ENCODE results near the gene DNAJC25. TPM values are rescaled to one million over a fixed set of nuclear protein-coding genes. Genes with fewer than 3 reads are reported as not detected.
A peak's percentile ranks its signal among the peaks of the same experiment; 100 is the strongest.
"Not testable (repeated sequence)": the region's sequence is repeated elsewhere in the genome, so short reads cannot be mapped to it uniquely, and the experiment has no call there.

The DNAJC25 gene
- polyA plus RNA-seq (ENCODE audit: insufficient read length in 4 of 4): 10 to 100 TPM; 13.7 to 17.6 (median 15.0) TPM

GRCh38 chr9:111631214-111631971 lies at the start of gene DNAJC25:
Gene DNAJC25, plus strand, starts transcription at chr9:111631334. Its CDS starts 74 bp downstream, at chr9:111631408.
- peak in 3 of 4 donors; percentile 90 to 96 (median 92) for DNase-seq (ENCODE audit: low read depth in 4 of 4, low spot score in 2 of 4)

- DNase-seq (ENCODE audit: low read depth in 4 of 4, low spot score in 2 of 4): no peak
Measured at GRCh38 chr9:111582888-111583287, 48.2 kb upstream of the DNAJC25 start.

GRCh38 chr9:111586378-111586777 lies 44.8 kb upstream of the DNAJC25 start:
- DNase-seq (ENCODE audit: low read depth in 4 of 4, low spot score in 2 of 4): no peak

- DNase-seq (ENCODE audit: low read depth in 4 of 4, low spot score in 2 of 4): no peak
Measured at GRCh38 chr9:111588846-111589245, 42.3 kb upstream of the DNAJC25 start.

GRCh38 chr9:111597852-111598732 lies 33.0 kb upstream of the DNAJC25 start:
- DNase-seq (ENCODE audit: low read depth in 4 of 4, low spot score in 2 of 4): peak in 2 of 4 donors; percentile 62 to 68

GRCh38 chr9:111598733-111599091 lies 32.4 kb upstream of the DNAJC25 start:
- DNase-seq (ENCODE audit: low read depth in 4 of 4, low spot score in 2 of 4): no peak

GRCh38 chr9:111599092-111599954 lies 31.8 kb upstream of the DNAJC25 start, which contains the start of gene PTGR1:
Gene PTGR1, minus strand, starts transcription at chr9:111599647. Its CDS starts 2,225 bp downstream, at chr9:111597422.
- peak in 3 of 4 donors; percentile 79 to 86 (median 81) for DNase-seq (ENCODE audit: low read depth in 4 of 4, low spot score in 2 of 4)

- no peak for DNase-seq (ENCODE audit: low read depth in 4 of 4, low spot score in 2 of 4)
Measured at GRCh38 chr9:111599955-111600343, 31.2 kb upstream of the DNAJC25 start.

GRCh38 chr9:111601237-111602018 lies 29.7 kb upstream of the DNAJC25 start:
- no peak for DNase-seq (ENCODE audit: low read depth in 4 of 4, low spot score in 2 of 4)

- no peak for DNase-seq (ENCODE audit: low read depth in 4 of 4, low spot score in 2 of 4)
Measured at GRCh38 chr9:111603041-111603440, 28.1 kb upstream of the DNAJC25 start.

- DNase-seq (ENCODE audit: low read depth in 4 of 4, low spot score in 2 of 4): no peak
Measured at GRCh38 chr9:111604054-111604615, 27.0 kb upstream of the DNAJC25 start.

GRCh38 chr9:111605041-111605559 lies 26.0 kb upstream of the DNAJC25 start:
- no peak for DNase-seq (ENCODE audit: low read depth in 4 of 4, low spot score in 2 of 4)

- DNase-seq (ENCODE audit: low read depth in 4 of 4, low spot score in 2 of 4): no peak
Measured at GRCh38 chr9:111610149-111610548, 21.0 kb upstream of the DNAJC25 start.

- DNase-seq (ENCODE audit: low read depth in 4 of 4, low spot score in 2 of 4): peak in 1 of 4 donors; percentile 56
Measured at GRCh38 chr9:111610845-111611244, 20.3 kb upstream of the DNAJC25 start.

- DNase-seq (ENCODE audit: low read depth in 4 of 4, low spot score in 2 of 4): no peak
Measured at GRCh38 chr9:111613436-111614040, 17.6 kb upstream of the DNAJC25 start.

GRCh38 chr9:111615928-111616327 lies 15.2 kb upstream of the DNAJC25 start:
- no peak for DNase-seq (ENCODE audit: low read depth in 4 of 4, low spot score in 2 of 4)

GRCh38 chr9:111617349-111617748 lies 13.8 kb upstream of the DNAJC25 start:
- DNase-seq (ENCODE audit: low read depth in 4 of 4, low spot score in 2 of 4): not testable (repeated sequence)

- no peak for DNase-seq (ENCODE audit: low read depth in 4 of 4, low spot score in 2 of 4)
Measured at GRCh38 chr9:111621895-111622480, 9.1 kb upstream of the DNAJC25 start.

All from left renal cortex interstitium (tissue), 4 donors.